GM21528 (cell line): ENCODE measurements around the gene PBX1.
"Not testable (repeated sequence)": the region's sequence is repeated elsewhere in the genome, so short reads cannot be mapped to it uniquely, and the experiment has no call there.

Experiments
- ATAC-seq: cut with Tn5 transposase; IDR thresholded peaks from one replicate; pipeline ENCODE4 v1.9.1; 2021; ENCODE audit warnings: mild to moderate bottlenecking, moderate library complexity; ENCODE audit not compliant: unreplicated experiment, low FRiP score

PBX1 gene

DNA sequence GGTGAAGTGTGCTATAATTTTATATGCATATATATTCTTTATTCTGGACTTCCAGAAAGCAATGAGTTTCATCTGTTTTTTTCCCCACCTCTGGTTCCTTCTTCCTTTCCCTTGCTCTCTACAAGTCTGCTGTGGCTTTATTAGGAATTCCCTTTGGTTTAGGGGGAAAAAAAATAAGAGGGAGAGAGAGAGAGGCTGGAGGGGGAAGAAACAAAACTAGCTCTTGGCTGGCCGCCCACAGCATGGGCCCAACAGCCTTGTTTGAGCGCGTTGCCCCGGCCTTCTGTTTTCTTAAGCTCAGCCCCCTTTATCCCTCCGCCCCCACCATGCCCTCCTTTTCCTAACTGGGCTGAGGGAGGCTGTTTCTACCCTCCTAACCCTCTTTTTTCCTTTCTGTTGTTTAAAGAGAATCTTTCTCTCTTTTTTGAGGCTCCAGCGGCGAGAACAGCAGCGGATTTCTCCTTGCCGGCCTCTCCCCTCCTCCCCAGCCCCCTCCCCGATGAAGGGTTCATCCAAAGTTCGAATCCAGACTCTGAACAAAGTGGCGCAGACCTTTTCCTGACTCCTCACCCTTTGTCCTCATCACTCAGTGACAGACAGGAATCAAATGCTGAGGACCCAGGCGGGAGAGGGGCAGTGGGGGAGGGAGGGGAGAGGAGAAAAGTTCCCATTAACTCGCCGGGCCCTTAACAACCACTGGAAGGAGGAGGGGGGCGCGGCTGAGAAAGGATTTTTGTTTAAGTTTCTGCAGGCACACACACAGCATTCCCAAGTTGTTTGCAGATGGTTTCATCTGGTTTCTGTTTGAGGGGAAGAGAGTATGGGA is 29.7 kb downstream of the PBX1 start:
- no peak for ATAC-seq

DNA sequence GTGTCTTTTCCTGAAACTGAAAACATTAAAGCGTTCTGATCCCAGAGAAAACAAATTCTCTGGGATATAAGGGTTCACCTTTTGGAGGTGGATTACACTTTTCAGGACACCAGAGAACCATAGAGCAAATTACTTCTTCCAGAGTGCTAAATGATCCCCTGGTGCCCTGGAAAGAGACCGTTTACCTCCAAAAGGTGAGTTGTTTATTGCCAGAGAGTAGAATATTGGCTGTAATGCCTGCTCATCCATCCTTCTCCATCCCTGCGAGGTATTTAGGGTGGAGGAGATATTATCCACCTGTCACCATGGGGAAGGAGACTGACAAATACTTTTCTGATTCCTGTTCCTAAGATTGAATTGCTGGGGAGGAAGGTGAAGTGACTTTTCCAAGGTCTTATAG is 30.4 kb downstream of the PBX1 start:
- no peak for ATAC-seq

- no peak for ATAC-seq
These were observed 31.1 kb downstream of the PBX1 start for GRCh38 chr1:164589961-164590507.

GRCh38 chr1:164590592-164590991 is 31.6 kb downstream of the PBX1 start:
- no peak for ATAC-seq

GRCh38 chr1:164591858-164592257 is 32.9 kb downstream of the PBX1 start:
- ATAC-seq, result no peak

DNA sequence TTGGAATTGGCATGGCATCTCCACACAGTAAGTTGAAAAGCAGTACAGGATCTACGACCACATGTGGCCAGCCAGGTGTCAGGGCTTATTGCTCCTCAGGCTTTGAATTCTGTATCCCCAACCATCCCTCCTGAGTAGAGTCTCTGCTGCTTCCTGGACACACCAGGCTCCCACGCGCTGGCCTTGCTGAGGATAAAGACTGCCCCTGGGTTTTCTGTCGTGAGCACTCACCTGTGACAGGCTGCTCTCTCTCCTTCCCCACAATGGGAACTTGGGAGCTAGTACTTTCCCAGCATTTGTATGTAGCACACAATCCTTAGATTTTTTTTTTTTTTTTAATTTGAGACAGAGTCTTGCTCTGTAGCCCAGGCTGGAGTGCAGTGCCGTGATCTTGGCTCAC is 33.6 kb downstream of the PBX1 start:
- no peak for ATAC-seq

GRCh38 chr1:164595212-164595611 is 36.2 kb downstream of the PBX1 start:
- ATAC-seq, result no peak

DNA sequence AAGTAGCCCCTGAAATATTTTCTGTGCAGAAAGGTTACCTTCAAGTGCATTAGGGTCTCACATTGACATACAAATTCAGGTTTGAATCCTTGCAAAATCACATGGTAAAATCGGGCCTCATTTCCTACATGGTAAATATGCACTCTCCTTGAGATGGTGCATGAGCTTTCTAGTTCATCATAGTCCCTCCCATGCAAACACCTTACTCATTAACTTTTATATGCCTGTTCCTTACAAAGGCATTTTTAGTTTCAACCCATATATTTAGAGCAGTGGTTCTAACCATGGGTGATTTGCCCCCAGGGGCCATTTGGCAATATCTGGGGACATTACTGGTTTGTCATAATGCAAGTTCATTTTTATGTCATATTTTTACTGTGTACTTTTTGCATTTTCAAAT is 37.2 kb downstream of the PBX1 start:
- no peak for ATAC-seq

- ATAC-seq, result no peak
These were observed 39.7 kb downstream of the PBX1 start for GRCh38 chr1:164598719-164599118.

GRCh38 chr1:164599272-164599671 is 40.3 kb downstream of the PBX1 start:
- no peak for ATAC-seq

GRCh38 chr1:164601399-164602100 is 42.6 kb downstream of the PBX1 start:
- ATAC-seq, result no peak

DNA sequence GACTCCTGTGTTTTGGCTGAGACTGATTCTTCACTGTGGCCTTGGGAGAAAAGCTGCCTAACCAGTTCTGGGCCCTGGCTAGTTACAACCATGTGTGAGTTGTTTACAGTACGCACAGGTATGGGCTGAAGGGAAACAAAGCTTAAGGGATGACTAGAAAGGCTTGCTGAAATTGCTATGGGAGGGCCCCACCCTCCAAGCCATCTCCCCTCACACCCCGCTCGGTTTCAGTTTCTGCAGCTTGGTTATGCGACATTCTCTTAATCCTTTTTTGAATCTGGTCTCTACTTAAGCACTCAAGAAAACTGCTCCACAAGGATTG is 43.1 kb downstream of the PBX1 start:
- ATAC-seq, result no peak

- ATAC-seq, result no peak
These were observed 43.6 kb downstream of the PBX1 start for GRCh38 chr1:164602480-164603093.

- not testable (repeated sequence) for ATAC-seq
These were observed 44.8 kb downstream of the PBX1 start for GRCh38 chr1:164603805-164604204.

- ATAC-seq, result no peak
These were observed 45.6 kb downstream of the PBX1 start for GRCh38 chr1:164604541-164604940.

- ATAC-seq, result no peak
These were observed 46.5 kb downstream of the PBX1 start for GRCh38 chr1:164605254-164606091.

GRCh38 chr1:164607351-164607750 is 48.4 kb downstream of the PBX1 start:
- ATAC-seq, result no peak

DNA sequence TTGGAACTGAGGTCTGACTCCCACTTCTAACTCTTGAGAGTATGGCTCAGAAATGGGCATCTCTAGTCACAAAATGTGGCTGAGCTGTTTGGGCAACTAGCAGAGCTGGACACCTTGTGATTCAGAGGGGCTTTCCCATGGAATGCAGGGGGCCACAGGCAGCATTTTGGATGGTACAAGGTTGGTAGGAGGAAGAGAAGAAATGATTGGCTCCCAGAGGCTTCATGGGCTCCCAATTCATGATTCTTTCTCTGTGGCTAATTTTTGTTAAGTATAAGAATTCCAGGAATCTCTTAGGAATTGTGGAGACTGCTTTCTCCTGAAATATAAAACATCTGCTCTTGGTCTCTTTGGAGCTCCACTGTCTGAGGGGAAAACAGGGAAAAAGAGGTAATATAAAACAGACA is 49.7 kb downstream of the PBX1 start:
- ATAC-seq, result no peak

DNA sequence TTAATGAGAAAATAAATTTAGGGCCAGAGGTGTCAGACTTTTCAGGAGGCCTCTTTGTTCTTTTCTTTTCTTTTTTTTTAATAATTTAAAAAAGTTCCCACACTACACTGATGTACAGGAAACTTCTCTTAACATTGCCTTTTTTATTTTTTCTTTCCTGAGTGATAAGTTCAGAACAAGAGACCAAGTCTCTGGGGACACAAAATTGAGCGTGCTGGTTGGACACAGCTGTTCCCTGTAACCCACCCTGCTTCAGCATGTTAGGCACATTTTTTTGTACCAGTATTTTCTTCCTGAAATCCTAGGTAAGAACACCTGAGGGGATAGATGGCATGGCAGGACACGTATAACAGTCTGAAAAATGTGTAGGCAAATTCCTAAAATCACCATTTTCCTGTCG is 50.1 kb downstream of the PBX1 start:
- ATAC-seq, result no peak

DNA sequence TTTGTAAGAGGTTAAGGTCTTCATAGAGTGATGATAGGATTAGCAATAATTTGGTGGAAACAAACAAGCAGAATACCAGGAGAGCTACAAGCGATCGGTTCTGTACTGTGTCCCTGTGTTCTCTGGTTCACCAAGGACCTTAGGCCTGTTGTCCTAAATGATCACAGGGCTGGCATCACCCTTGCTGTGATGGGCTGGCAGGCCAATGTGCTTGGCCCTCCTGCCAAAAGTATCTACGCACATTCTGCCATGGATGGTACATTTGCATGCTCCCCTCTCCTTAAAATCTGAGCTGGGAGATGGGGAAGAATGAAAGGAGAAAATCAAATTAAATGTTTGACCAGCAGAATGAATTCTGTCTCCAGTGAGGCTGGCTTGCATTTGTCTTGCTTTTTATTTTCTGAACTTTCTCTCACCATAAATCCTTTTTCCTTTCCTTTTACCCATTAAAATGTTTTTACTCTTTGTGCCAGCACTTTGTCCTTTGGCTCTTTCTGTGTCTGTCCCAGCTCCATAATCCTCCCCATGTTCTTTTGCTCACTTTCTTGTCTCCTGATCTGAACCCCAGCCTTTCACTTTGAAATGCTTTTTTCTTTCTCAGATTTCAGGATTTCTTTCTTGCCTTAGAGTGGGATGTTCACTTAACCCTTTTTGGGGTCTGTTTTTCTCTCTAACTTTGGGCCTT is 51.7 kb downstream of the PBX1 start:
- no peak for ATAC-seq
